Vagina (tissue), 2 donors: Measurements from ENCODE around the gene ZNF37A.

ENCODE experiments used
- CTCF ChIP-seq, 3 experiments: fragments of 450-650 bp in 2 of 3; fragments of 200-600 bp in 1 of 3; sonication (generic) in 1 of 3; IDR thresholded peaks; one replicate each; pipeline ENCODE4 v1.5.1; 2017 to 2019; ENCODE audit warnings: antibody characterized with exemption in 3 of 3, mild to moderate bottlenecking in 2 of 3, moderate library complexity in 2 of 3
- POLR2A ChIP-seq, 2 donors: fragments of 450-650 bp; IDR thresholded peaks; one replicate each; pipeline ENCODE4 v1.6.1; 2017; ENCODE audit warnings: antibody characterized with exemption in 2 of 2, mild to moderate bottlenecking in 2 of 2, moderate library complexity in 2 of 2

GRCh38 chr10:38047666-38048065 is 46.5 kb upstream of the ZNF37A start:
- no peak for TF ChIP-seq CTCF (IDR thresholded peaks at IDR 0.05)
- TF ChIP-seq POLR2A (IDR thresholded peaks at IDR 0.05), result no peak
